ENCODE data around the gene SLC35A1.

DNA sequence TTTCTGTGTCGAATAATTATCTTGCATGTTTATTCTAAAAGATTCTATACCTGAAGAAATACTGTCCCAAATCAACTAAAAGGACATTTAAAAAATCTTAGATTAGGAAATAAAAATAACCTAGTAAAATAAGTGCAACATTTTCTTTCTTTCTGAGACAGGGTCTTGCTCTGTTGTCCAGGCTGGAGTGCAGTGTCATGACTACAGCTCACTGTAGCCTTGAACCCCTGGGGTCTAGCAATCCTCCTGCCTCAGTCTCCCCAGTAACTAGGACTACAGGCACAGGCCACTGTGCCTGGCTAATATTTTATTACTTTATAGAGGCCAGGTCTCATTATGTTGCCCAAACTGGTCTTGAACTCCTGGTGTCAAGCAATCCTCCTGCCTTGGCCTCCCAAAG, 68.3 kb downstream of the SLC35A1 start:
- TF ChIP-seq, protein P1, sequence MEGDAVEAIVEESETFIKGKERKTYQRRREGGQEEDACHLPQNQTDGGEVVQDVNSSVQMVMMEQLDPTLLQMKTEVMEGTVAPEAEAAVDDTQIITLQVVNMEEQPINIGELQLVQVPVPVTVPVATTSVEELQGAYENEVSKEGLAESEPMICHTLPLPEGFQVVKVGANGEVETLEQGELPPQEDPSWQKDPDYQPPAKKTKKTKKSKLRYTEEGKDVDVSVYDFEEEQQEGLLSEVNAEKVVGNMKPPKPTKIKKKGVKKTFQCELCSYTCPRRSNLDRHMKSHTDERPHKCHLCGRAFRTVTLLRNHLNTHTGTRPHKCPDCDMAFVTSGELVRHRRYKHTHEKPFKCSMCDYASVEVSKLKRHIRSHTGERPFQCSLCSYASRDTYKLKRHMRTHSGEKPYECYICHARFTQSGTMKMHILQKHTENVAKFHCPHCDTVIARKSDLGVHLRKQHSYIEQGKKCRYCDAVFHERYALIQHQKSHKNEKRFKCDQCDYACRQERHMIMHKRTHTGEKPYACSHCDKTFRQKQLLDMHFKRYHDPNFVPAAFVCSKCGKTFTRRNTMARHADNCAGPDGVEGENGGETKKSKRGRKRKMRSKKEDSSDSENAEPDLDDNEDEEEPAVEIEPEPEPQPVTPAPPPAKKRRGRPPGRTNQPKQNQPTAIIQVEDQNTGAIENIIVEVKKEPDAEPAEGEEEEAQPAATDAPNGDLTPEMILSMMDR (tag by site-specific recombination; IDR thresholded peaks at IDR 0.05) = no peak
- TF ChIP-seq ZNF157 (tag by site-specific recombination; IDR thresholded peaks at IDR 0.05) (no peak), ZNF747 (tag by site-specific recombination; IDR thresholded peaks at IDR 0.05) (no peak), ZNF521 (tag by site-specific recombination; IDR thresholded peaks at IDR 0.05) (no peak), ZNF114 (tag by site-specific recombination; IDR thresholded peaks at IDR 0.05) (no peak), ZNF132 (tag by site-specific recombination; IDR thresholded peaks at IDR 0.05; ENCODE audit: borderline replicate concordance) (no peak), ZNF416 (tag by site-specific recombination; IDR thresholded peaks at IDR 0.05) (no peak), ZNF510 (tag by site-specific recombination; IDR thresholded peaks at IDR 0.05; ENCODE audit: insufficient replicate concordance) (no peak), ZNF146 (tag by site-specific recombination; IDR thresholded peaks at IDR 0.05) (no peak)
